Measurements from ENCODE around the gene MANF.

DNA sequence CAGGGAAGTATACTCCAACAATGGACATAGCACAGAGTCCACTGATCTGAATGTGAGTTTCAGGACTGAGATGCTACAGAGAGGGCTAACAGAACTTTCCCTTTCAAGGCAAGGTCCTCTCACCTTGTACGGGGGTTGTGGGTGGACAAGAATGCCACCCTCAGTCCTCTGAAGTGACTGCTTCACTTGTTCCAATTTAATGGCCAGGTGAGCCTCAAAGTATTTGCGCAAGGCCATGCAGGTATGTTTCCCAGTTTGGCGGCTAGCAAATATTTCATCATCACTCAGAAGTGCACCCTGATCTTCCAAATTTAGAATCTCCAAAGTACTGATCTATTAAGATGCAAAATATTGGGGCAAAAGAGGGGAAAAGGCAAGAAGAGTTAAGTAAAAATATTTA, 44.0 kb downstream of the MANF start:
- TF ChIP-seq EP300 (IDR thresholded peaks at IDR 0.05; ENCODE audit: low read depth in 2 of 2, low read length in 2 of 2) = no peak
- TF ChIP-seq EP300 (CRISPR knock-in tag; IDR thresholded peaks at IDR 0.05; ENCODE audit: borderline replicate concordance) = no peak
- TF ChIP-seq, protein P1, sequence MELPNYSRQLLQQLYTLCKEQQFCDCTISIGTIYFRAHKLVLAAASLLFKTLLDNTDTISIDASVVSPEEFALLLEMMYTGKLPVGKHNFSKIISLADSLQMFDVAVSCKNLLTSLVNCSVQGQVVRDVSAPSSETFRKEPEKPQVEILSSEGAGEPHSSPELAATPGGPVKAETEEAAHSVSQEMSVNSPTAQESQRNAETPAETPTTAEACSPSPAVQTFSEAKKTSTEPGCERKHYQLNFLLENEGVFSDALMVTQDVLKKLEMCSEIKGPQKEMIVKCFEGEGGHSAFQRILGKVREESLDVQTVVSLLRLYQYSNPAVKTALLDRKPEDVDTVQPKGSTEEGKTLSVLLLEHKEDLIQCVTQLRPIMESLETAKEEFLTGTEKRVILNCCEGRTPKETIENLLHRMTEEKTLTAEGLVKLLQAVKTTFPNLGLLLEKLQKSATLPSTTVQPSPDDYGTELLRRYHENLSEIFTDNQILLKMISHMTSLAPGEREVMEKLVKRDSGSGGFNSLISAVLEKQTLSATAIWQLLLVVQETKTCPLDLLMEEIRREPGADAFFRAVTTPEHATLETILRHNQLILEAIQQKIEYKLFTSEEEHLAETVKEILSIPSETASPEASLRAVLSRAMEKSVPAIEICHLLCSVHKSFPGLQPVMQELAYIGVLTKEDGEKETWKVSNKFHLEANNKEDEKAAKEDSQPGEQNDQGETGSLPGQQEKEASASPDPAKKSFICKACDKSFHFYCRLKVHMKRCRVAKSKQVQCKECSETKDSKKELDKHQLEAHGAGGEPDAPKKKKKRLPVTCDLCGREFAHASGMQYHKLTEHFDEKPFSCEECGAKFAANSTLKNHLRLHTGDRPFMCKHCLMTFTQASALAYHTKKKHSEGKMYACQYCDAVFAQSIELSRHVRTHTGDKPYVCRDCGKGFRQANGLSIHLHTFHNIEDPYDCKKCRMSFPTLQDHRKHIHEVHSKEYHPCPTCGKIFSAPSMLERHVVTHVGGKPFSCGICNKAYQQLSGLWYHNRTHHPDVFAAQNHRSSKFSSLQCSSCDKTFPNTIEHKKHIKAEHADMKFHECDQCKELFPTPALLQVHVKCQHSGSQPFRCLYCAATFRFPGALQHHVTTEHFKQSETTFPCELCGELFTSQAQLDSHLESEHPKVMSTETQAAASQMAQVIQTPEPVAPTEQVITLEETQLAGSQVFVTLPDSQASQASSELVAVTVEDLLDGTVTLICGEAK (IDR thresholded peaks at IDR 0.05) = no peak
- TF ChIP-seq, protein P1 (CRISPR knock-in tag; IDR thresholded peaks at IDR 0.05) = no peak
- TF ChIP-seq, protein P2, sequence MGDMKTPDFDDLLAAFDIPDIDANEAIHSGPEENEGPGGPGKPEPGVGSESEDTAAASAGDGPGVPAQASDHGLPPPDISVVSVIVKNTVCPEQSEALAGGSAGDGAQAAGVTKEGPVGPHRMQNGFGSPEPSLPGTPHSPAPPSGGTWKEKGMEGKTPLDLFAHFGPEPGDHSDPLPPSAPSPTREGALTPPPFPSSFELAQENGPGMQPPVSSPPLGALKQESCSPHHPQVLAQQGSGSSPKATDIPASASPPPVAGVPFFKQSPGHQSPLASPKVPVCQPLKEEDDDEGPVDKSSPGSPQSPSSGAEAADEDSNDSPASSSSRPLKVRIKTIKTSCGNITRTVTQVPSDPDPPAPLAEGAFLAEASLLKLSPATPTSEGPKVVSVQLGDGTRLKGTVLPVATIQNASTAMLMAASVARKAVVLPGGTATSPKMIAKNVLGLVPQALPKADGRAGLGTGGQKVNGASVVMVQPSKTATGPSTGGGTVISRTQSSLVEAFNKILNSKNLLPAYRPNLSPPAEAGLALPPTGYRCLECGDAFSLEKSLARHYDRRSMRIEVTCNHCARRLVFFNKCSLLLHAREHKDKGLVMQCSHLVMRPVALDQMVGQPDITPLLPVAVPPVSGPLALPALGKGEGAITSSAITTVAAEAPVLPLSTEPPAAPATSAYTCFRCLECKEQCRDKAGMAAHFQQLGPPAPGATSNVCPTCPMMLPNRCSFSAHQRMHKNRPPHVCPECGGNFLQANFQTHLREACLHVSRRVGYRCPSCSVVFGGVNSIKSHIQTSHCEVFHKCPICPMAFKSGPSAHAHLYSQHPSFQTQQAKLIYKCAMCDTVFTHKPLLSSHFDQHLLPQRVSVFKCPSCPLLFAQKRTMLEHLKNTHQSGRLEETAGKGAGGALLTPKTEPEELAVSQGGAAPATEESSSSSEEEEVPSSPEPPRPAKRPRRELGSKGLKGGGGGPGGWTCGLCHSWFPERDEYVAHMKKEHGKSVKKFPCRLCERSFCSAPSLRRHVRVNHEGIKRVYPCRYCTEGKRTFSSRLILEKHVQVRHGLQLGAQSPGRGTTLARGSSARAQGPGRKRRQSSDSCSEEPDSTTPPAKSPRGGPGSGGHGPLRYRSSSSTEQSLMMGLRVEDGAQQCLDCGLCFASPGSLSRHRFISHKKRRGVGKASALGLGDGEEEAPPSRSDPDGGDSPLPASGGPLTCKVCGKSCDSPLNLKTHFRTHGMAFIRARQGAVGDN (CRISPR knock-in tag; IDR thresholded peaks at IDR 0.05) = no peak
- TF ChIP-seq, protein P3, sequence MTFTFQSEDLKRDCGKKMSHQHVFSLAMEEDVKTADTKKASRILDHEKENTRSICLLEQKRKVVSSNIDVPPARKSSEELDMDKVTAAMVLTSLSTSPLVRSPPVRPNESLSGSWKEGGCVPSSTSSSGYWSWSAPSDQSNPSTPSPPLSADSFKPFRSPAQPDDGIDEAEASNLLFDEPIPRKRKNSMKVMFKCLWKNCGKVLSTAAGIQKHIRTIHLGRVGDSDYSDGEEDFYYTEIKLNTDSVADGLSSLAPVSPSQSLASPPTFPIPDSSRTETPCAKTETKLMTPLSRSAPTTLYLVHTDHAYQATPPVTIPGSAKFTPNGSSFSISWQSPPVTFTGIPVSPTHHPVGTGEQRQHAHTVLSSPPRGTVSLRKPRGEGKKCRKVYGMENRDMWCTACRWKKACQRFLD (CRISPR knock-in tag; IDR thresholded peaks at IDR 0.05; ENCODE audit: borderline replicate concordance) = no peak
- TF ChIP-seq ZNF530 (CRISPR knock-in tag; IDR thresholded peaks at IDR 0.05; ENCODE audit: low read depth) = no peak
- TF ChIP-seq YEATS4 (CRISPR knock-in tag; IDR thresholded peaks at IDR 0.05; ENCODE audit: borderline replicate concordance) = no peak
- TF ChIP-seq POLR2AphosphoS5 (IDR thresholded peaks at IDR 0.05; ENCODE audit: low read depth, low read length) = no peak
- TF ChIP-seq, protein P4, sequence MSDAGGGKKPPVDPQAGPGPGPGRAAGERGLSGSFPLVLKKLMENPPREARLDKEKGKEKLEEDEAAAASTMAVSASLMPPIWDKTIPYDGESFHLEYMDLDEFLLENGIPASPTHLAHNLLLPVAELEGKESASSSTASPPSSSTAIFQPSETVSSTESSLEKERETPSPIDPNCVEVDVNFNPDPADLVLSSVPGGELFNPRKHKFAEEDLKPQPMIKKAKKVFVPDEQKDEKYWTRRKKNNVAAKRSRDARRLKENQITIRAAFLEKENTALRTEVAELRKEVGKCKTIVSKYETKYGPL (CRISPR knock-in tag; IDR thresholded peaks at IDR 0.05) = no peak
- no peak for TF ChIP-seq EZH2 (conservative IDR thresholded peaks at IDR 0.05; ENCODE audit: low read depth, low read length)
- TF ChIP-seq, protein P5, sequence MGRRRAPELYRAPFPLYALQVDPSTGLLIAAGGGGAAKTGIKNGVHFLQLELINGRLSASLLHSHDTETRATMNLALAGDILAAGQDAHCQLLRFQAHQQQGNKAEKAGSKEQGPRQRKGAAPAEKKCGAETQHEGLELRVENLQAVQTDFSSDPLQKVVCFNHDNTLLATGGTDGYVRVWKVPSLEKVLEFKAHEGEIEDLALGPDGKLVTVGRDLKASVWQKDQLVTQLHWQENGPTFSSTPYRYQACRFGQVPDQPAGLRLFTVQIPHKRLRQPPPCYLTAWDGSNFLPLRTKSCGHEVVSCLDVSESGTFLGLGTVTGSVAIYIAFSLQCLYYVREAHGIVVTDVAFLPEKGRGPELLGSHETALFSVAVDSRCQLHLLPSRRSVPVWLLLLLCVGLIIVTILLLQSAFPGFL (CRISPR knock-in tag; IDR thresholded peaks at IDR 0.05) = no peak
- TF ChIP-seq YY1 (IDR thresholded peaks at IDR 0.05; ENCODE audit: insufficient read depth, insufficient replicate concordance, low read depth, low read length) = no peak

All from HepG2 (cell line).